A673 (cell line): ENCODE measurements around the gene MICAL2. TPM values are rescaled to one million over a fixed set of nuclear protein-coding genes. Genes with fewer than 3 reads are reported as not detected.

ENCODE experiments used
- BruUV-seq: library from RNA; stranded (reverse); fragments of 400-500 nt; replicated peaks from 2 replicates; lab custom pipeline; 2021; lab: Mats Ljungman, UMichigan
- CTCF ChIA-PET: fragments of 300-600 bp; sonication (Branson Sonifier 250); formaldehyde crosslinking; loops from one replicate; lab custom pipeline; 2022; ENCODE audit warnings: antibody characterized with exemption; lab: Charles Lee
- POLR2A ChIA-PET: fragments of 300-600 bp; sonication (Branson Sonifier 250); formaldehyde crosslinking; loops from one replicate; lab custom pipeline; 2022; ENCODE audit warnings: antibody characterized with exemption; ENCODE audit not compliant: low non-redundant PET; lab: Charles Lee
- DNase-seq: peaks from one replicate; pipeline ENCODE4 v3.0.0-alpha.2; 2015; ENCODE audit warnings: low spot score
- H3K27ac ChIP-seq: fragments of 200-600 bp; sonication (generic); 2 replicates; pipeline ENCODE4 v1.5.1; 2016; ENCODE audit warnings: mixed run types, low read depth, mild to moderate bottlenecking, mixed read lengths, antibody characterized with exemption, low read length; ENCODE audit not compliant: poor library complexity, severe bottlenecking
- H3K27me3 ChIP-seq: fragments of 200-600 bp; sonication (generic); replicated peaks from 2 replicates; pipeline ENCODE4 v1.6.1; 2017; ENCODE audit warnings: mixed run types, low read depth, mild to moderate bottlenecking, mixed read lengths, antibody characterized with exemption, low read length; ENCODE audit not compliant: insufficient read depth, poor library complexity
- H3K36me3 ChIP-seq: fragments of 200-600 bp; sonication (generic); 2 replicates; pipeline ENCODE4 v1.6.1; 2016; ENCODE audit warnings: mixed run types, mild to moderate bottlenecking, mixed read lengths, antibody characterized with exemption, low read length; ENCODE audit not compliant: insufficient read depth, poor library complexity, severe bottlenecking
- H3K4me1 ChIP-seq: fragments of 200-600 bp; sonication (generic); 2 replicates; pipeline ENCODE4 v1.6.1; 2017; ENCODE audit warnings: mixed run types, mild to moderate bottlenecking, mixed read lengths, antibody characterized with exemption, low read length; ENCODE audit not compliant: insufficient read depth, poor library complexity, severe bottlenecking
- H3K4me3 ChIP-seq: fragments of 200-600 bp; sonication (generic); 2 replicates; pipeline ENCODE4 v1.5.1; 2016; ENCODE audit warnings: low read depth, mixed run types, mild to moderate bottlenecking, mixed read lengths, low read length; ENCODE audit not compliant: poor library complexity, severe bottlenecking
- H3K9me3 ChIP-seq: fragments of 200-600 bp; sonication (generic); 2 replicates; pipeline ENCODE4 v1.6.1; 2016; ENCODE audit warnings: mixed run types, low read depth, mild to moderate bottlenecking, mixed read lengths, antibody characterized with exemption, low read length; ENCODE audit not compliant: poor library complexity, severe bottlenecking
- CTCF ChIP-seq: fragments of 300-800, 200-600 bp; sonication (generic); conservative IDR thresholded peaks from 2 replicates; pipeline ENCODE4 v1.5.1; 2017; ENCODE audit warnings: low read depth, mild to moderate bottlenecking, antibody characterized with exemption, low read length, moderate library complexity, mixed read lengths
- EZH2 ChIP-seq: fragments of 200-600 bp; sonication (generic); IDR thresholded peaks from 2 replicates; pipeline ENCODE4 v1.6.1; 2017; ENCODE audit warnings: borderline replicate concordance, low read depth, mild to moderate bottlenecking, mixed read lengths, antibody characterized with exemption, low read length; ENCODE audit not compliant: poor library complexity, severe bottlenecking
- intact Hi-C: fragments of 100-400 bp; cut with micrococcal nuclease; formaldehyde crosslinking; loops from one replicate; pipeline ENCODE4 v1.10.0; 2022; ENCODE audit not compliant: unreplicated experiment
- total RNA-seq: library from RNA; stranded (reverse); gene quantifications from 2 replicates; pipeline ENCODE4 v1.2.3, GENCODE V29; 2021

Gene MICAL2
- total RNA-seq, 1 experiment from 2014 or later = 1.1 TPM

GRCh38 chr11:12149672-12150225 is 39.4 kb downstream of the MICAL2 start:
- POLR2A ChIA-PET = no interaction called here
- DNase-seq = no peak
- Histone ChIP-seq H3K27ac (no peak overlapping the region), H3K4me3 (no peak overlapping the region), H3K36me3 (no peaks in the 10 kb centered on the region), H3K27me3 (no peaks in the 10 kb centered on the region), H3K4me1 (no peaks in the 10 kb centered on the region), H3K9me3 (no peaks in the 10 kb centered on the region)
- TF ChIP-seq EZH2 (no peak), CTCF (no peak)
- CTCF ChIA-PET = no interaction called here
- intact Hi-C loops = no loop called here
- BruUV-seq = no TSS peak

- no peak overlapping the region for H3K27ac ChIP-seq
- CTCF ChIA-PET = no interaction called here
- no TSS peak for BruUV-seq
Measured at GRCh38 chr11:12150831-12151382, 40.5 kb downstream of the MICAL2 start.

GRCh38 chr11:12152321-12152720 is 41.9 kb downstream of the MICAL2 start:
- TF ChIP-seq EZH2 (no peak), CTCF (no peak)
- Histone ChIP-seq H3K27me3 (no peaks in the 10 kb centered on the region), H3K4me1 (no peaks in the 10 kb centered on the region), H3K9me3 (no peaks in the 10 kb centered on the region), H3K4me3 (no peak overlapping the region), H3K27ac (no peak overlapping the region), H3K36me3 (no peaks in the 10 kb centered on the region)
- no peak for DNase-seq
- ChIA-PET CTCF (no interaction called here), POLR2A (no interaction called here)
- no TSS peak for BruUV-seq
- intact Hi-C loops = no loop called here

More at GRCh38 chr11:12150831-12151382, 40.5 kb downstream of the MICAL2 start:
- no peaks in the 10 kb centered on the region for H3K4me1 ChIP-seq
- TF ChIP-seq CTCF = no peak
- no peak for TF ChIP-seq EZH2
- no peaks in the 10 kb centered on the region for H3K27me3 ChIP-seq
- POLR2A ChIA-PET = no interaction called here
- no peak overlapping the region for H3K4me3 ChIP-seq
- H3K9me3 ChIP-seq = no peaks in the 10 kb centered on the region
- intact Hi-C loops = no loop called here
- no peak for DNase-seq
- H3K36me3 ChIP-seq = no peaks in the 10 kb centered on the region
